PC-3 (cell line): Measurements from ENCODE around the gene CALHM2.

Experiments
- CTCF ChIP-seq: fragments of 300-600 bp; sonication (generic); conservative IDR thresholded peaks from 2 replicates; pipeline ENCODE4 v1.5.1; 2017; ENCODE audit warnings: antibody characterized with exemption, low read depth, mild to moderate bottlenecking, low read length
- EZH2 ChIP-seq: fragments of 300-600 bp; sonication (generic); IDR thresholded peaks from one replicate; pipeline ENCODE4 v1.6.1; 2017; ENCODE audit warnings: antibody characterized with exemption, mild to moderate bottlenecking, low read length; ENCODE audit not compliant: unreplicated experiment
- EZH2phosphoT487 ChIP-seq: fragments of 300-600 bp; sonication (generic); IDR thresholded peaks from 2 replicates; pipeline ENCODE4 v1.6.1; 2018; ENCODE audit warnings: mild to moderate bottlenecking, antibody characterized with exemption, low read length, borderline replicate concordance

- no peak for TF ChIP-seq CTCF
- TF ChIP-seq EZH2phosphoT487, result no peak
- TF ChIP-seq EZH2, result no peak
Observed at GRCh38 chr10:103396789-103397087, 55.4 kb downstream of the CALHM2 start.
